HG03439 (cell line): Measurements from ENCODE around the gene AKR7A2.
"Not testable (repeated sequence)": the region's sequence is repeated elsewhere in the genome, so short reads cannot be mapped to it uniquely, and the experiment has no call there.

Source experiments
- ATAC-seq: cut with Tn5 transposase; IDR thresholded peaks from one replicate; pipeline ENCODE4 v1.9.1; 2021; ENCODE audit warnings: mild to moderate bottlenecking, moderate library complexity; ENCODE audit not compliant: unreplicated experiment

Gene AKR7A2

GRCh38 chr1:19307794-19308508 lies 4.0 kb downstream of the AKR7A2 start:
- no peak for ATAC-seq

- ATAC-seq = no peak
Measured at GRCh38 chr1:19306941-19307340, 5.0 kb downstream of the AKR7A2 start.

GRCh38 chr1:19305880-19306279 lies 6.1 kb downstream of the AKR7A2 start:
- no peak for ATAC-seq

GRCh38 chr1:19304081-19304480 lies 7.9 kb downstream of the AKR7A2 start:
- ATAC-seq = not testable (repeated sequence)

GRCh38 chr1:19300211-19300610 lies 11.7 kb downstream of the AKR7A2 start:
- no peak for ATAC-seq

- no peak for ATAC-seq
Measured at GRCh38 chr1:19294638-19295037, 17.3 kb downstream of the AKR7A2 start.

- no peak for ATAC-seq
Measured at GRCh38 chr1:19289244-19289643, 22.7 kb downstream of the AKR7A2 start.

GRCh38 chr1:19288324-19289241 lies 23.4 kb downstream of the AKR7A2 start, which contains the start of gene AKR7A3:
AKR7A3 (minus strand) TSS chr1:19288770; CDS start chr1:19288709, 61 bp downstream.
- not testable (repeated sequence) for ATAC-seq

GRCh38 chr1:19287436-19288185 lies 24.3 kb downstream of the AKR7A2 start:
- no peak for ATAC-seq

- ATAC-seq = not testable (repeated sequence)
Measured at GRCh38 chr1:19285807-19286206, 26.1 kb downstream of the AKR7A2 start.

GRCh38 chr1:19285366-19285765 lies 26.6 kb downstream of the AKR7A2 start:
- not testable (repeated sequence) for ATAC-seq

GRCh38 chr1:19284881-19285280 lies 27.1 kb downstream of the AKR7A2 start:
- ATAC-seq = no peak

GRCh38 chr1:19283891-19284290 lies 28.1 kb downstream of the AKR7A2 start:
- no peak for ATAC-seq

GRCh38 chr1:19274636-19275035 lies 37.3 kb downstream of the AKR7A2 start:
- ATAC-seq = no peak

- not testable (repeated sequence) for ATAC-seq
Measured at GRCh38 chr1:19273844-19274531, 38.0 kb downstream of the AKR7A2 start.

GRCh38 chr1:19273106-19273843 lies 38.7 kb downstream of the AKR7A2 start:
- ATAC-seq = no peak

GRCh38 chr1:19272064-19272463 lies 39.9 kb downstream of the AKR7A2 start:
- ATAC-seq = no peak

- not testable (repeated sequence) for ATAC-seq
Measured at GRCh38 chr1:19270343-19270730, 41.6 kb downstream of the AKR7A2 start.

- not testable (repeated sequence) for ATAC-seq
Measured at GRCh38 chr1:19269427-19270342, 42.3 kb downstream of the AKR7A2 start.
